GM12801 (cell line): ENCODE measurements around the gene GEMIN5.

ENCODE experiments used
- CTCF ChIP-seq: IDR thresholded peaks from one replicate; pipeline ENCODE4 v1.5.1; 2011; ENCODE audit warnings: control low read depth; ENCODE audit not compliant: insufficient read length; ENCODE audit errors: extremely low read depth

The GEMIN5 gene

DNA sequence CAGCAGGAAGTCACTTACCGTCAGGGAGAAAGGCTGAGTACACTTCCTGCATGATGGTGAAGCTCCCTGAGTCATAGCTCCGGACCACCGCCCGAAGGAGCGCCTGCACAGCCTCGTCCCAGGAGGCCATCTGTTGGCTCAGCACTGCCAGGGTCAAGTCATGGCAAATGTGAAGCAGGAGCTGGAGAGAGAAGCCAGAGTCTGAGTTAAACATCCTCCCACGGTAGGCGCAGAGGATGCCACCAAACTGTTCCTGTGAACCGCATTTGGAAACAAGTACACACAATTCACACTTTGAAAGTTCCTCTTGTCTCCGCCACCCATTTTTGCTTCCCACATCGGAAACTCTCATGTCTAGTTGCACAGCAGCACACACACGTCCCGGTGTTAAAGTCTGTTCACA is 45.6 kb downstream of the GEMIN5 start:
- TF ChIP-seq CTCF, result no peak

- no peak for TF ChIP-seq CTCF
These were observed 52.6 kb downstream of the GEMIN5 start for GRCh38 chr5:154885439-154885838.

DNA sequence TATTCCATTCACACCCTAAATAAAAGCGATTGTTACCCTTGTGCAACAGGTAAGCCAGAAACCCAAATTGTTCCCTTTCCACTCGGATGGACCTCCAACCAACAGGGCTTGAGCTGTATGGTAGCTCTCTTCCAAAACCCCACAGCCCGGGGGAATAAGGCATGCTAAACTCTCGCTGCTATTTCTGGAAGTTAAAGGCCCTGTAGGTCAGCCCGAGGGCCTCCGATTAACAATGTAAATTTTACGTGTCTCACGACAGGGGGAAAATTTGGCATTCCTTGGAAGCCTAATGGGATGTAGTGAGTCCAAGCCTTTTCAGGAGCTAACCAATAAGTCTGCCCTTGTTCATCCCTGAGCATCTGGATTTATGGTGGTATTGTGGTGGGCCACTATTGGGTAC is 53.6 kb downstream of the GEMIN5 start:
- TF ChIP-seq CTCF, result no peak

- no peak for TF ChIP-seq CTCF
These were observed 56.0 kb downstream of the GEMIN5 start for GRCh38 chr5:154881986-154882385.

GRCh38 chr5:154878642-154879335 is 59.2 kb downstream of the GEMIN5 start:
- TF ChIP-seq CTCF, result no peak

GRCh38 chr5:154873791-154874331 is 64.2 kb downstream of the GEMIN5 start:
- no peak for TF ChIP-seq CTCF

DNA sequence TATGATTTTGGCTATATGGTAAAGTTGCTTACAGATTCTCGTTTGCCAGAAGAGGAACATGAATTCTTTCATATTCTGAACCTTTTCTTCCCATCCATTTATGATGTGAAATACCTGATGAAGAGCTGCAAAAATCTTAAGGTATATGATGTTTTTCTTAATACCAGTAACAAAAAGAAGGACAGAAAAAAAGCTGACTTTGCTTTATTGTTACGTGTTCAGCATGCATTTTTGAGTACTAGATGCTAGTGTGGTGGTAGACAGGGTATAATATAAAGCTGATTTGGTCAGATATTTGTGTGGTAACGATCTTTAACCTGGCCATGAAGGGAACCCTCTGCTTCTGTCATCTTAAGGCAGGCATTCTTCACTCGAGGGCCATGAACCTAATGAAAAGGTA is 66.3 kb downstream of the GEMIN5 start:
- no peak for TF ChIP-seq CTCF
